Measurements from ENCODE around the gene FRMD4A.
"Not testable (repeated sequence)": the region's sequence is repeated elsewhere in the genome, so short reads cannot be mapped to it uniquely, and the experiment has no call there.

FRMD4A gene

GRCh38 chr10:13913897-13914296 is 416.8 kb downstream of the FRMD4A start:
- DNase-seq (ENCODE audit: low read depth in 2 of 2): no peak

- no peak for DNase-seq (ENCODE audit: low read depth in 2 of 2)
Measured at GRCh38 chr10:13911821-13912520, 418.8 kb downstream of the FRMD4A start.

- no peak for DNase-seq (ENCODE audit: low read depth in 2 of 2)
Measured at GRCh38 chr10:13909516-13910258, 421.0 kb downstream of the FRMD4A start.

GRCh38 chr10:13908475-13908874 is 422.2 kb downstream of the FRMD4A start:
- no peak for DNase-seq (ENCODE audit: low read depth in 2 of 2)

GRCh38 chr10:13907570-13907969 is 423.2 kb downstream of the FRMD4A start:
- no peak for DNase-seq (ENCODE audit: low read depth in 2 of 2)

- no peak for DNase-seq (ENCODE audit: low read depth in 2 of 2)
Measured at GRCh38 chr10:13905281-13905680, 425.4 kb downstream of the FRMD4A start.

- no peak for DNase-seq (ENCODE audit: low read depth in 2 of 2)
Measured at GRCh38 chr10:13904064-13904463, 426.7 kb downstream of the FRMD4A start.

GRCh38 chr10:13902868-13903587 is 427.7 kb downstream of the FRMD4A start:
- no peak for DNase-seq (ENCODE audit: low read depth in 2 of 2)

GRCh38 chr10:13899941-13900340 is 430.8 kb downstream of the FRMD4A start:
- DNase-seq (ENCODE audit: low read depth in 2 of 2): no peak

GRCh38 chr10:13896146-13896545 is 434.6 kb downstream of the FRMD4A start:
- not testable (repeated sequence) for DNase-seq (ENCODE audit: low read depth in 2 of 2)

- no peak for DNase-seq (ENCODE audit: low read depth in 2 of 2)
Measured at GRCh38 chr10:13894412-13895093, 436.2 kb downstream of the FRMD4A start.

- DNase-seq (ENCODE audit: low read depth in 2 of 2): no peak
Measured at GRCh38 chr10:13893926-13894325, 436.8 kb downstream of the FRMD4A start.

GRCh38 chr10:13892871-13893270 is 437.9 kb downstream of the FRMD4A start:
- no peak for DNase-seq (ENCODE audit: low read depth in 2 of 2)

- no peak for DNase-seq (ENCODE audit: low read depth in 2 of 2)
Measured at GRCh38 chr10:13892001-13892491, 438.7 kb downstream of the FRMD4A start.

- DNase-seq (ENCODE audit: low read depth in 2 of 2): no peak
Measured at GRCh38 chr10:13891128-13892000, 439.4 kb downstream of the FRMD4A start.

GRCh38 chr10:13890233-13891127 is 440.2 kb downstream of the FRMD4A start:
- no peak for DNase-seq (ENCODE audit: low read depth in 2 of 2)

GRCh38 chr10:13887761-13888160 is 443.0 kb downstream of the FRMD4A start:
- no peak for DNase-seq (ENCODE audit: low read depth in 2 of 2)

- DNase-seq (ENCODE audit: low read depth in 2 of 2): no peak
Measured at GRCh38 chr10:13885238-13885990, 445.3 kb downstream of the FRMD4A start.

Data from stimulated activated CD4-positive, alpha-beta T cell treated with anti-CD3 and anti-CD28 coated beads, Interleukin-15, amount 100 ng/mL, for 48 hours (primary cell).